Small intestine (tissue), 7 donors: ENCODE measurements around the gene FKBP10. TPM values are rescaled to one million over a fixed set of nuclear protein-coding genes. Genes with fewer than 3 reads are reported as not detected.

Source experiments
- DNase-seq, 2 donors: peaks; one replicate each; pipeline versions ENCODE4 v3.0.0 to v3.0.0-alpha.2; 2013
- FAIRE-seq: peaks from 2 replicates; lab custom pipeline; 2012; peaks lifted over from hg19 to GRCh38; lab: Jason Lieb, UNC
- H3K27ac ChIP-seq, 3 donors: one replicate each; pipeline ENCODE4 v1.5.1; 2013; ENCODE audit warnings: low read length in 2 of 3, mild to moderate bottlenecking in 2 of 3, control low read depth in 1 of 3, inconsistent platforms in 1 of 3, low read depth in 1 of 3, moderate library complexity in 1 of 3
- H3K27me3 ChIP-seq, 3 donors: one replicate each; pipeline ENCODE4 v1.6.1; 2013; ENCODE audit warnings: low read length in 3 of 3, inconsistent platforms in 1 of 3; ENCODE audit not compliant: control insufficient read depth in 3 of 3, insufficient read depth in 3 of 3
- H3K36me3 ChIP-seq, 3 donors: one replicate each; pipeline ENCODE4 v1.6.1; 2013; ENCODE audit warnings: low read length in 3 of 3, inconsistent platforms in 1 of 3, low read depth in 1 of 3, mild to moderate bottlenecking in 1 of 3, moderate library complexity in 1 of 3; ENCODE audit not compliant: control insufficient read depth in 3 of 3, insufficient read depth in 2 of 3
- H3K4me1 ChIP-seq, 3 donors: one replicate each; pipeline ENCODE4 v1.6.1; 2013; ENCODE audit warnings: low read length in 2 of 3, inconsistent platforms in 1 of 3, low read depth in 1 of 3, mild to moderate bottlenecking in 1 of 3, moderate library complexity in 1 of 3; ENCODE audit not compliant: control insufficient read depth in 3 of 3, insufficient read depth in 2 of 3
- H3K4me3 ChIP-seq, 3 donors: one replicate each; pipeline ENCODE4 v1.5.1; 2013; ENCODE audit warnings: low read length in 3 of 3, control low read depth in 1 of 3, inconsistent platforms in 1 of 3, low read depth in 1 of 3, mild to moderate bottlenecking in 1 of 3, moderate library complexity in 1 of 3
- H3K9me3 ChIP-seq, 2 donors: one replicate each; pipeline ENCODE4 v1.6.1; 2013; ENCODE audit warnings: low read depth in 1 of 2, low read length in 1 of 2; ENCODE audit not compliant: control insufficient read depth in 2 of 2, insufficient read depth in 1 of 2
- WGBS, 3 donors: extraction: QIAGEN DNeasy Blood & Tissue Kit; methylation state at CpG; one replicate each; pipeline ENCODE4 v1.1.7; 2013; 5-methylcytosine and 5-hydroxymethylcytosine counted together
- polyA plus RNA-seq, 4 donors: library from polyadenylated mRNA; stranded (reverse) in 3 of 4; unstranded in 1 of 4; fragments of 200-250 nt in 3 of 4; fragments of 120-200 nt in 1 of 4; gene quantifications; one replicate each; pipeline versions ENCODE4 v1.2.1 to v1.2.3, GENCODE V29; 2013
- donor health status: healthy with polysubstance abuse.
- donor health status: control.
- donor health status: control.
- donor health status: Bipolar disorder and iron deficiency.
- donor health status: healthy.

Gene FKBP10
- polyA plus RNA-seq, 4 donors: 0.67 to 39.7 (median 8.7) TPM

GRCh38 chr17:41868568-41868967 lies 55.8 kb downstream of the FKBP10 start:
- H3K36me3 ChIP-seq: peaks cover 6 to 46% (median 9%) of the 10 kb centered on the region in 3 donors
- H3K27me3 ChIP-seq: no peaks in the 10 kb centered on the region
- 54 to 77% (median 56%) methylated on average over 3 of the region's 3 CpGs for WGBS, 3 donors
- DNase-seq: no peak
- peaks cover 0 to 10% (median 6%) of the 10 kb centered on the region in 3 donors for H3K4me1 ChIP-seq
- no peak for FAIRE-seq
- H3K9me3 ChIP-seq: no peaks in the 10 kb centered on the region
- no peak overlapping the region for H3K27ac ChIP-seq
- H3K4me3 ChIP-seq: no peak overlapping the region

GRCh38 chr17:41869426-41869825 lies 56.6 kb downstream of the FKBP10 start:
- Histone ChIP-seq H3K4me3 (no peak overlapping the region), H3K9me3 (no peaks in the 10 kb centered on the region), H3K4me1 (peaks cover 0 to 2% (median 0%) of the 10 kb centered on the region in 3 donors), H3K27me3 (no peaks in the 10 kb centered on the region), H3K36me3 (peaks cover 11 to 53% (median 13%) of the 10 kb centered on the region in 3 donors), H3K27ac (no peak overlapping the region)
- FAIRE-seq (no peak), DNase-seq (no peak)
- 59 to 69% (median 62%) methylated on average over 9 of the region's 9 CpGs for WGBS, 3 donors

GRCh38 chr17:41870097-41870496 lies 57.3 kb downstream of the FKBP10 start:
- DNase-seq (no peak), FAIRE-seq (no peak)
- Histone ChIP-seq H3K4me3 (no peak overlapping the region), H3K9me3 (no peaks in the 10 kb centered on the region), H3K27ac (no peak overlapping the region), H3K27me3 (no peaks in the 10 kb centered on the region), H3K36me3 (peaks cover 11 to 59% (median 13%) of the 10 kb centered on the region in 3 donors), H3K4me1 (peaks cover 0 to 2% (median 0%) of the 10 kb centered on the region in 3 donors)
- 84 to 91% (median 86%) methylated on average over 2 of the region's 2 CpGs for WGBS, 3 donors

GRCh38 chr17:41870627-41871026 lies 57.8 kb downstream of the FKBP10 start:
- H3K4me3 ChIP-seq: no peak overlapping the region
- no peak overlapping the region for H3K27ac ChIP-seq
- H3K27me3 ChIP-seq: no peaks in the 10 kb centered on the region
- FAIRE-seq: no peak
- H3K4me1 ChIP-seq: no peaks in the 10 kb centered on the region
- no peak for DNase-seq
- peaks cover 11 to 61% (median 13%) of the 10 kb centered on the region in 3 donors for H3K36me3 ChIP-seq
- H3K9me3 ChIP-seq: no peaks in the 10 kb centered on the region
- WGBS, 3 donors: 86 to 90% (median 88%) methylated on average over 7 of the region's 7 CpGs

- Histone ChIP-seq H3K4me1 (no peaks in the 10 kb centered on the region), H3K4me3 (no peak overlapping the region), H3K27ac (no peak overlapping the region), H3K9me3 (no peaks in the 10 kb centered on the region), H3K27me3 (no peaks in the 10 kb centered on the region), H3K36me3 (peaks cover 11 to 57% (median 13%) of the 10 kb centered on the region in 3 donors)
- FAIRE-seq (no peak), DNase-seq (no peak)
- 96 to 98% (median 98%) methylated on average over 10 of the region's 10 CpGs for WGBS, 3 donors
Observed at GRCh38 chr17:41871789-41872188, 59.0 kb downstream of the FKBP10 start.

Other genes starting within 250 kb of the FKBP10 start
- gene KRT9, start 240.9 kb upstream of the FKBP10 start, polyA plus RNA-seq: under 1 TPM in 1 of 4 donors, not detected in 3; 0.15 TPM
- 1 to 10 TPM in 2 of 4 donors, under 1 TPM in 1, not detected in 1; 0.33 to 2.2 (median 1.1) TPM for gene KRT14, start 226.1 kb upstream of the FKBP10 start, polyA plus RNA-seq
- gene KRT16, start 200.2 kb upstream of the FKBP10 start, polyA plus RNA-seq: under 1 TPM in 1 of 4 donors, not detected in 3; 0.25 TPM
- gene KRT17, start 188.4 kb upstream of the FKBP10 start, polyA plus RNA-seq: 1 to 10 TPM in 2 of 4 donors, under 1 TPM in 1, not detected in 1; 0.65 to 2.4 (median 1.8) TPM
- gene EIF1, start 124.1 kb upstream of the FKBP10 start, polyA plus RNA-seq: 100 to 1,000 TPM; 328 to 770 (median 618) TPM
- gene GAST, start 100.7 kb upstream of the FKBP10 start, polyA plus RNA-seq: 1 to 10 TPM in 1 of 4 donors, not detected in 3; 1.9 TPM
- gene HAP1, start 78.4 kb upstream of the FKBP10 start, polyA plus RNA-seq: under 1 TPM; 0.21 to 0.40 (median 0.25) TPM
- gene JUP, start 26.3 kb upstream of the FKBP10 start, polyA plus RNA-seq: 100 to 1,000 TPM; 122 to 316 (median 270) TPM
- 10 to 100 TPM in 2 of 4 donors, 1 to 10 TPM in 2; 6.5 to 19.1 (median 11.2) TPM for gene P3H4, start 1.1 kb upstream of the FKBP10 start, polyA plus RNA-seq
- gene NT5C3B, start 23.2 kb downstream of the FKBP10 start, polyA plus RNA-seq: 10 to 100 TPM; 10.5 to 36.0 (median 27.9) TPM
- under 1 TPM in 1 of 4 donors, not detected in 3; 0.15 TPM for gene KLHL10, start 24.8 kb downstream of the FKBP10 start, polyA plus RNA-seq
- gene KLHL11, start 52.4 kb downstream of the FKBP10 start, polyA plus RNA-seq: 1 to 10 TPM in 2 of 4 donors, not detected in 2; 1.7 to 5.1 TPM
- 10 to 100 TPM; 44.0 to 84.9 (median 54.4) TPM for gene ACLY, start 105.9 kb downstream of the FKBP10 start, polyA plus RNA-seq
- gene ODAD4, start 117.6 kb downstream of the FKBP10 start, polyA plus RNA-seq: under 1 TPM in 2 of 4 donors, not detected in 2; 0.28 to 0.50 TPM
- gene CNP, start 153.8 kb downstream of the FKBP10 start, polyA plus RNA-seq: 10 to 100 TPM; 13.2 to 38.9 (median 28.4) TPM
- 10 to 100 TPM; 70.0 to 91.2 (median 74.7) TPM for gene DNAJC7, start 204.4 kb downstream of the FKBP10 start, polyA plus RNA-seq
- 10 to 100 TPM; 21.1 to 38.8 (median 26.1) TPM for gene NKIRAS2, start 207.1 kb downstream of the FKBP10 start, polyA plus RNA-seq
- 1 to 10 TPM in 1 of 4 donors, under 1 TPM in 3; 0.22 to 3.4 (median 0.52) TPM for gene C17orf113, start 237.6 kb downstream of the FKBP10 start, polyA plus RNA-seq